Lower leg skin (tissue), 4 donors: ENCODE data around the gene LCE1A. TPM values are rescaled to one million over a fixed set of nuclear protein-coding genes. Genes with fewer than 3 reads are reported as not detected.

Source experiments
- DNase-seq, 2 donors: peaks; one replicate each; pipeline ENCODE4 v3.0.0-alpha.2; 2019; ENCODE audit warnings: low spot score in 2 of 2
- H3K4me3 ChIP-seq: fragments of 200-600 bp; sonication (generic); 2 replicates; pipeline ENCODE4 v1.5.1; 2017; ENCODE audit warnings: mild to moderate bottlenecking, low read depth; ENCODE audit not compliant: poor library complexity, severe bottlenecking
- POLR2A ChIP-seq, 2 donors: fragments of 450-650 bp; IDR thresholded peaks; one replicate each; pipeline ENCODE4 v1.6.1; 2016 to 2017; ENCODE audit warnings: antibody characterized with exemption in 2 of 2, mild to moderate bottlenecking in 1 of 2, moderate library complexity in 1 of 2
- WGBS, 2 donors: methylation state at CpG; one replicate each; pipeline ENCODE4 v1.1.5; 2018; 5-methylcytosine and 5-hydroxymethylcytosine counted together
- intact Hi-C: fragments of 100-400 bp; cut with DNase I; formaldehyde crosslinking; loops from one replicate; pipeline ENCODE4 v1.15.0; 2023; ENCODE audit warnings: low total_unique reads
- total RNA-seq, 4 donors: library from RNA; depleted of rRNA; stranded (reverse); fragments of >200 nt; gene quantifications; one replicate each; pipeline ENCODE4 v1.1.0, GENCODE V29; 2016
- TF ChIP-seq, protein P1 (sequence below), 3 donors: fragments of 450-650 bp; IDR thresholded peaks; one replicate each; pipeline ENCODE4 v1.5.1; 2016; ENCODE audit warnings: antibody characterized with exemption in 3 of 3, mild to moderate bottlenecking in 3 of 3, moderate library complexity in 2 of 3

The LCE1A gene
- total RNA-seq, 4 donors from 2014 or later = 612 to 936 (median 792) TPM

- TF ChIP-seq, protein P1, sequence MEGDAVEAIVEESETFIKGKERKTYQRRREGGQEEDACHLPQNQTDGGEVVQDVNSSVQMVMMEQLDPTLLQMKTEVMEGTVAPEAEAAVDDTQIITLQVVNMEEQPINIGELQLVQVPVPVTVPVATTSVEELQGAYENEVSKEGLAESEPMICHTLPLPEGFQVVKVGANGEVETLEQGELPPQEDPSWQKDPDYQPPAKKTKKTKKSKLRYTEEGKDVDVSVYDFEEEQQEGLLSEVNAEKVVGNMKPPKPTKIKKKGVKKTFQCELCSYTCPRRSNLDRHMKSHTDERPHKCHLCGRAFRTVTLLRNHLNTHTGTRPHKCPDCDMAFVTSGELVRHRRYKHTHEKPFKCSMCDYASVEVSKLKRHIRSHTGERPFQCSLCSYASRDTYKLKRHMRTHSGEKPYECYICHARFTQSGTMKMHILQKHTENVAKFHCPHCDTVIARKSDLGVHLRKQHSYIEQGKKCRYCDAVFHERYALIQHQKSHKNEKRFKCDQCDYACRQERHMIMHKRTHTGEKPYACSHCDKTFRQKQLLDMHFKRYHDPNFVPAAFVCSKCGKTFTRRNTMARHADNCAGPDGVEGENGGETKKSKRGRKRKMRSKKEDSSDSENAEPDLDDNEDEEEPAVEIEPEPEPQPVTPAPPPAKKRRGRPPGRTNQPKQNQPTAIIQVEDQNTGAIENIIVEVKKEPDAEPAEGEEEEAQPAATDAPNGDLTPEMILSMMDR (IDR thresholded peaks at IDR 0.05) = no peak
- no peak for TF ChIP-seq POLR2A (IDR thresholded peaks at IDR 0.05)
- intact Hi-C loops = no loop called here
- no peak for DNase-seq
- H3K4me3 ChIP-seq = no peak overlapping the region
These were observed 2.3 kb upstream of the LCE1A start for GRCh38 chr1:152824964-152825363.

- no peak overlapping the region for H3K4me3 ChIP-seq
- 26 to 37% methylated on average over 2 of the region's 2 CpGs for WGBS, 2 donors
These were observed 9.6 kb downstream of the LCE1A start for GRCh38 chr1:152836870-152837269.

DNA sequence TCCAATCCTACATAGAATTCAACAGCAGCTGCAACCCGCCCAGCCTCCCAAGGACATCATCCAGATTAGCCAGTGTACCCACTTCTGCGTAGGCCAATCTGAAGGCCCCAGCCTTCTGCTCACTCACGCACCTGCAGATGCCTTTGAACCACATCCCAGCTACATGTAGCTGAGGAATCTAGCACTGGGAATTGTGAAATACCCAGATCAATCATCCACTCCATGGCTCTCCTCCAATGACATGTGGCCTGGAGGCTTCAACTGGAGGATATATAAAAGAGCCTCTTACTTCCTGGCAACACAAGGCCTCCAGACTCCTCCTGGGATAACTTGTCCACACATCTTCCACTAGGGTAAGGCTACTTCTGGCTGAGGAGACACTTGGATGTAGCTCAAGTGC is 15.3 kb downstream of the LCE1A start, which contains the start of gene LCE6A:
Gene LCE6A (plus strand): TSS at position 301 of the 400 bp plus-strand sequence. CDS start 665 bp downstream, outside the sequence.
- whole genome bisulfite sequencing, 2 donors = 62 to 63% methylated on average over 3 of the region's 3 CpGs
- TF ChIP-seq POLR2A (IDR thresholded peaks at IDR 0.05) = no peak
- TF ChIP-seq, protein P1 (IDR thresholded peaks at IDR 0.05) = no peak
- H3K4me3 ChIP-seq = no peak within 1 kb of the TSS
- no peak for DNase-seq
- intact Hi-C loops = no loop called here

More at GRCh38 chr1:152836870-152837269, 9.6 kb downstream of the LCE1A start:
- no peak for DNase-seq
- intact Hi-C loops = no loop called here
- TF ChIP-seq, protein P1 (IDR thresholded peaks at IDR 0.05) = no peak
- TF ChIP-seq POLR2A (IDR thresholded peaks at IDR 0.05) = no peak

DNA sequence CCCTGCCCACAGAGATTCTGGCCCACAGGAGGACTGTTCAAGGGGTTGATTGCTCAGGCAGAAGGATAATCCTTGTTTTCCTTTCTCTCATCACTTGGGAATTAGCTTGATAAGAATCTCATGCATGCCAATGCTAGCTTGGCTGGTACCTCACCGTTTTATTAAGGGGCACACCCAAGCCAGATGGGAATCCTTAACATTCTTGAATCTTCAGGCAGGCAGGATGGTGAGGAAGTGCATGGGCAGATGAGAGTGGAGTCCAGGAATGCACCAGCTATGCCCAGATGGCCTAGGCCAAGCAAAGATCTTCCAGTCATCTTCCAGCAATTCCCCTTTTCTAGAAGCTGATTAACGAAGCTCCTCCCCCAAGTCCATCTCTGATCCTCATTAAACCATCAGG is 28.4 kb downstream of the LCE1A start:
- DNase-seq = no peak
- WGBS, 2 donors = 34 to 36% methylated on average over 2 of the region's 2 CpGs
- H3K4me3 ChIP-seq = no peak overlapping the region
- intact Hi-C loops = no loop called here
- no peak for TF ChIP-seq POLR2A (IDR thresholded peaks at IDR 0.05)
- TF ChIP-seq, protein P1 (IDR thresholded peaks at IDR 0.05) = no peak

DNA sequence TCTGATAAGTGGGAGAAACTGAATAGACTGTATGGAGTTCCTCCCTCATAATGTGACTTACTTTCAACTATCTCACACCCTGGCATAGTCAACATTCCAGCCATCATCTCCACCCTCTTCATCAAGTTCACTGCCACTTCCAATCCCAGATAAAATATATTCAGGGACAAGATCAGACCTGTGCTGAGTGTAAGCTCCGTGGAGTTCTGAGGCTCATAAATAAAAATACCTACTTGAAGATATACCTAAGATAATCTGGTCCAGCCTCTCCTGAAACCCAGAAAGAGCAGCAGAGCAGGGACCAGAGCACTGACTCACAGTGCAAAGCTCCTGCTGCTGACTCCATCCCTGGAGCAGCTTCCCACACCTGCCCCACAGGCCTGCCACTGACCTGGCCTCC is 30.8 kb downstream of the LCE1A start:
- H3K4me3 ChIP-seq = no peak overlapping the region
- WGBS, 2 donors = 31 to 59% methylated on average over 1 of the region's 1 CpG
- intact Hi-C loops = no loop called here
- no peak for DNase-seq
- TF ChIP-seq, protein P1 (IDR thresholded peaks at IDR 0.05) = no peak
- TF ChIP-seq POLR2A (IDR thresholded peaks at IDR 0.05) = no peak

- intact Hi-C loops = no loop called here
- DNase-seq = no peak
- H3K4me3 ChIP-seq = no peak within 1 kb of the TSS
- no peak for TF ChIP-seq POLR2A (IDR thresholded peaks at IDR 0.05)
- TF ChIP-seq, protein P1 (IDR thresholded peaks at IDR 0.05) = no peak
- 91 to 92% methylated on average over 3 of the region's 3 CpGs for WGBS, 2 donors
These were observed 32.4 kb downstream of the LCE1A start, which contains the start of gene LCE7A for GRCh38 chr1:152859696-152860095. Gene LCE7A (plus strand): TSS chr1:152859996. CDS start chr1:152860698, 702 bp downstream.
